CD14-positive monocyte (primary cell): ENCODE results near the gene SH3YL1. TPM values are rescaled to one million over a fixed set of nuclear protein-coding genes. Genes with fewer than 3 reads are reported as not detected.
A peak's percentile ranks its signal among the peaks of the same experiment; 100 is the strongest.

ENCODE experiments used
- DNase-seq, 3 donors: peaks; one replicate each; pipeline ENCODE4 v3.0.0-alpha.2; 2011 to 2022
- H2AFZ ChIP-seq: 2 replicates; pipeline ENCODE4 v1.6.0; 2012; ENCODE audit warnings: mild to moderate bottlenecking, low read depth, low read length, inconsistent platforms; ENCODE audit not compliant: insufficient read depth, poor library complexity, severe bottlenecking
- H3K27ac ChIP-seq, 2 donors: 1 replicate in 1 of 2; 2 replicates in 1 of 2; pipeline ENCODE4 v1.5.1; 2012 to 2013; ENCODE audit warnings: low read length in 2 of 2, control low read depth in 1 of 2, inconsistent platforms in 1 of 2, low read depth in 1 of 2, mild to moderate bottlenecking in 1 of 2
- H3K27me3 ChIP-seq, 2 donors: one replicate each; pipeline versions ENCODE4 v1.6.0 to v1.6.1; 2011 to 2013; ENCODE audit warnings: low read length in 2 of 2; ENCODE audit not compliant: control insufficient read depth in 2 of 2, insufficient read depth in 2 of 2
- H3K36me3 ChIP-seq, 2 donors: replicated peaks in 1 of 2; 1 replicate in 1 of 2; 2 replicates in 1 of 2; pipeline versions ENCODE4 v1.5.1 to v1.6.1; 2012 to 2013; ENCODE audit warnings: low read length in 2 of 2, control low read depth in 1 of 2, inconsistent platforms in 1 of 2, mild to moderate bottlenecking in 1 of 2; ENCODE audit not compliant: insufficient read depth in 2 of 2, control insufficient read depth in 1 of 2
- H3K4me1 ChIP-seq, 2 donors: 1 replicate in 1 of 2; 2 replicates in 1 of 2; pipeline versions ENCODE4 v1.5.1 to v1.6.1; 2012 to 2013; ENCODE audit warnings: low read length in 2 of 2, control low read depth in 1 of 2, inconsistent platforms in 1 of 2, mild to moderate bottlenecking in 1 of 2, moderate library complexity in 1 of 2; ENCODE audit not compliant: insufficient read depth in 2 of 2, control insufficient read depth in 1 of 2
- H3K4me2 ChIP-seq: replicated peaks from 2 replicates; pipeline ENCODE3; 2012; ENCODE audit warnings: low read length, moderate library complexity, mild to moderate bottlenecking; ENCODE audit not compliant: poor library complexity, severe bottlenecking; ENCODE audit errors: extremely low read depth
- H3K4me3 ChIP-seq, 3 experiments: fragments of 200-600 bp in 1 of 3; sonication (generic) in 1 of 3; replicated peaks in 1 of 3; 1 replicate in 2 of 3; 2 replicates in 1 of 3; pipeline ENCODE4 v1.5.1; 2011 to 2013; ENCODE audit warnings: low read length in 3 of 3, mild to moderate bottlenecking in 3 of 3, control low read depth in 2 of 3, low read depth in 2 of 3, inconsistent platforms in 1 of 3, moderate library complexity in 1 of 3
- H3K79me2 ChIP-seq: 2 replicates; pipeline ENCODE4 v1.6.0; 2012; ENCODE audit warnings: mild to moderate bottlenecking, control low read depth, inconsistent platforms, low read length, moderate library complexity; ENCODE audit not compliant: insufficient read depth
- H3K9ac ChIP-seq: 2 replicates; pipeline ENCODE4 v1.6.0; 2017; ENCODE audit warnings: low read length, mild to moderate bottlenecking; ENCODE audit not compliant: insufficient read depth, poor library complexity, severe bottlenecking
- H3K9me3 ChIP-seq, 2 donors: replicated peaks in 1 of 2; 1 replicate in 1 of 2; 2 replicates in 1 of 2; pipeline versions ENCODE4 v1.5.1 to v1.6.1; 2012 to 2013; ENCODE audit warnings: low read length in 2 of 2, control low read depth in 1 of 2; ENCODE audit not compliant: control insufficient read depth in 1 of 2, insufficient read depth in 1 of 2
- H4K20me1 ChIP-seq: 2 replicates; pipeline ENCODE4 v1.6.0; 2012; ENCODE audit warnings: mild to moderate bottlenecking, low read length, control low read depth, moderate library complexity; ENCODE audit not compliant: insufficient read depth
- H3K27ac Mint-ChIP-seq, 7 donors: one replicate each; pipeline ENCODE4 v1.8.0; 2020; ENCODE audit warnings: mild to moderate bottlenecking in 7 of 7, mixed read lengths in 7 of 7, moderate library complexity in 6 of 7, inconsistent platforms in 2 of 7
- H3K27me3 Mint-ChIP-seq, 3 donors: one replicate each; pipeline ENCODE4 v1.8.0; 2021 to 2022; ENCODE audit warnings: low read depth in 3 of 3, mild to moderate bottlenecking in 3 of 3, mixed read lengths in 3 of 3, moderate library complexity in 3 of 3, inconsistent platforms in 1 of 3
- H3K36me3 Mint-ChIP-seq, 2 donors: one replicate each; pipeline ENCODE4 v1.8.0; 2020; ENCODE audit warnings: mixed read lengths in 2 of 2, inconsistent platforms in 1 of 2, mild to moderate bottlenecking in 1 of 2
- H3K4me1 Mint-ChIP-seq: one replicate; pipeline ENCODE4 v1.8.0; 2020; ENCODE audit warnings: mild to moderate bottlenecking, mixed read lengths
- H3K4me3 Mint-ChIP-seq, 2 donors: one replicate each; pipeline ENCODE4 v1.8.0; 2020; ENCODE audit warnings: mild to moderate bottlenecking in 2 of 2, mixed read lengths in 2 of 2, moderate library complexity in 1 of 2
- H3K9me3 Mint-ChIP-seq, 7 donors: one replicate each; pipeline ENCODE4 v1.8.0; 2020 to 2022; ENCODE audit warnings: mixed read lengths in 7 of 7, mild to moderate bottlenecking in 6 of 7, moderate library complexity in 6 of 7, inconsistent platforms in 2 of 7
- WGBS: methylation state at CpG from one replicate; pipeline ENCODE4 v1.1.5; 2013; ENCODE audit warnings: missing lambda C conversion rate; ENCODE audit not compliant: insufficient coverage; 5-methylcytosine and 5-hydroxymethylcytosine counted together
- intact Hi-C, 2 donors: fragments of 100-400 bp; cut with micrococcal nuclease; formaldehyde crosslinking; loops; one replicate each; pipeline versions ENCODE4 v1.15.0 to v1.15.1; 2023
- polyA plus RNA-seq, 3 donors: library from polyadenylated mRNA; depleted of rRNA in 1 of 3; unstranded in 2 of 3; stranded (reverse) in 1 of 3; fragments of 300-500 nt in 2 of 3; fragments of >200 nt in 1 of 3; fragmentation: Illumina TruSeq in 2 of 3; gene quantifications; 1 replicate in 2 of 3; 2 replicates in 1 of 3; pipeline ENCODE4 v1.2.3, GENCODE V29; 2012 to 2021
- TF ChIP-seq, protein P1 (sequence below): fragments of 200-600 bp; IDR thresholded peaks from one replicate; pipeline ENCODE4 v1.8.0; 2022; ENCODE audit warnings: antibody characterized with exemption, mild to moderate bottlenecking

Gene SH3YL1
- polyA plus RNA-seq, 3 donors, result 2.4 to 11.7 (median 4.0) TPM

DNA sequence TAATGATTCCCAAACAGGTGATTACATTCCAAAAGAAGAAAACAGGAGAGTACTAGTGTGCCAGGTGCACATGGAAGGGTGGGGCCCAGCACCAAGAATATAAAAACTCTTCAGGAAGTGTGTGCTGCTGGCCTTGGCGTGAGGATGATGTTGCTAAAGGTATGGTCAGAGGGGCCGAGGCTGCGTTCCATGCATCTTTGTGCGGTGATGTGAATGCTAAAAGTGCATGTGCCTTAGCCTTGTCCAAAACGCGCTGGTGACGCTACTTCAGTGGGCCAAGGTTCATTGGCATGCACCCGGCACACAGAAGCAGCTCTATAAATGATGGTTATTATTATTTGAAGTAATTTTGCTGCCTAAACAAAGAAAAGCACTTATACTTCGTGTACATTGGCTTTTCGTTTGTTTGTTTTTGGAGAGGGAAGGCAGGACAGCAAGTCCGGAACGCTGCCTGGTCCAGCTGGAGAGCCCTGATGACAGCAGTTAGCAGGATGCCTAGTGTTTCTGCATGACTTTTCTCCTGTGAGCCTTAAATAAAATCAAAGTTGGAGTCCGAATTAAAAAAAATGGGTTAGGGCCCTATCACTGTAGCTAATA, 21.2 kb upstream of the SH3YL1 start:
- peaks cover 0 to 10% of the 10 kb centered on the region in 2 donors for H3K4me1 ChIP-seq
- H4K20me1 ChIP-seq, result no peaks in the 10 kb centered on the region
- Mint-ChIP-seq H3K4me3 (peak overlapping the region in 1 of 2 donors; percentile 21), H3K36me3 (peaks cover 28 to 31% of the 10 kb centered on the region in 2 donors), H3K27me3 (peaks cover 28 to 47% (median 30%) of the 10 kb centered on the region in 3 donors), H3K27ac (no peak overlapping the region), H3K4me1 (peaks cover 6% of the 10 kb centered on the region), H3K9me3 (peaks cover 0 to 4% (median 0%) of the 10 kb centered on the region in 7 donors)
- peaks cover 29 to 40% of the 10 kb centered on the region in 2 donors for H3K27me3 ChIP-seq
- no peak for DNase-seq
- TF ChIP-seq, protein P1, sequence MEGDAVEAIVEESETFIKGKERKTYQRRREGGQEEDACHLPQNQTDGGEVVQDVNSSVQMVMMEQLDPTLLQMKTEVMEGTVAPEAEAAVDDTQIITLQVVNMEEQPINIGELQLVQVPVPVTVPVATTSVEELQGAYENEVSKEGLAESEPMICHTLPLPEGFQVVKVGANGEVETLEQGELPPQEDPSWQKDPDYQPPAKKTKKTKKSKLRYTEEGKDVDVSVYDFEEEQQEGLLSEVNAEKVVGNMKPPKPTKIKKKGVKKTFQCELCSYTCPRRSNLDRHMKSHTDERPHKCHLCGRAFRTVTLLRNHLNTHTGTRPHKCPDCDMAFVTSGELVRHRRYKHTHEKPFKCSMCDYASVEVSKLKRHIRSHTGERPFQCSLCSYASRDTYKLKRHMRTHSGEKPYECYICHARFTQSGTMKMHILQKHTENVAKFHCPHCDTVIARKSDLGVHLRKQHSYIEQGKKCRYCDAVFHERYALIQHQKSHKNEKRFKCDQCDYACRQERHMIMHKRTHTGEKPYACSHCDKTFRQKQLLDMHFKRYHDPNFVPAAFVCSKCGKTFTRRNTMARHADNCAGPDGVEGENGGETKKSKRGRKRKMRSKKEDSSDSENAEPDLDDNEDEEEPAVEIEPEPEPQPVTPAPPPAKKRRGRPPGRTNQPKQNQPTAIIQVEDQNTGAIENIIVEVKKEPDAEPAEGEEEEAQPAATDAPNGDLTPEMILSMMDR, result no peak
- H3K27ac ChIP-seq, result no peak overlapping the region
- peaks cover 0 to 17% of the 10 kb centered on the region in 2 donors for H3K9me3 ChIP-seq
- 93% methylated on average over 10 of the region's 13 CpGs for WGBS
- H3K36me3 ChIP-seq, result peaks cover 21 to 24% of the 10 kb centered on the region in 2 donors
- H3K4me2 ChIP-seq, result no peak overlapping the region
- H3K9ac ChIP-seq, result no peak overlapping the region
- no peak overlapping the region for H3K4me3 ChIP-seq
- no peaks in the 10 kb centered on the region for H3K79me2 ChIP-seq
- intact Hi-C loops, result loop anchor here in 1 of 2 donors (5.0 kb wide), 1 partner anchor 178 kb away; no protein-coding TSS in a partner anchor
- H2AFZ ChIP-seq, result no peak overlapping the region

DNA sequence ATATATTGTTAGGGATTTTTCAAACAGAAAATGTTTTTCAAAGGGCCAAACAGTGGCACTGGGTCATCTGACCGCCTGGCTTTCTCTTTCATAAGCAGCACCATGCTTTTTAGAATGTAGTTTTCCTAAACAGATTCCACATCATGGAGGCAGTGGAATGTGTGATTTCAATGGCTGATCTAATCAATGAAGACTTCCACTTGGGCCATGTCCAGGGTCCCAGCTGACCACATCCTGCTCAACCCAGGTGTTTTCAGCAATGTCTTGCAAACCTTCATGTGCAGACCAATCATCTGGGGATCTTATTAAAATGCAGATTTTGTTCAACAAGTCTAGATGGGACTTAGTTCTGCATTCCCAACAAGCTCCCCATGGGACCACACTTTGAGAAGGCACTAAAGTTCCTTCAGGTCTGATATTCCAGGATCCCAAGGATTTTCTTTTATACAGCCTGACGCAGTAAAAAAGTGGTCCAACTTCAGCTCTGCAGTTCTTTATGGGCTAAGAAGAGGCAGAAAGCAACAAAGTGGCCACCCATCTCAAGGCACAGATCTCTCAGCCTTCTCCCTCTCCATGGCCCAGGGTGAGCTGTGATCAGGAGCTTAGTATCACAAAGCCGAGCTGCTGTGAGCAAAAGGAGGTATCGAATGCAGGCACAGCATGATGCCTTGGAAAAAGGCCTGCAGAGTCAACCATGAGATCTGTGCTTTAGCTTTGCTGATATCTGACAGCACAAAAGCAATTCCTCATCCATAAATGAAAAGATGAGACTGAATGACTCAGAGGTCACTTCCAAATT, 20.4 kb upstream of the SH3YL1 start:
- peaks cover 29 to 32% of the 10 kb centered on the region in 2 donors for H3K36me3 ChIP-seq
- intact Hi-C loops, result no loop called here
- H3K27me3 Mint-ChIP-seq, result peaks cover 21 to 39% (median 22%) of the 10 kb centered on the region in 3 donors
- H3K27ac Mint-ChIP-seq, result no peak overlapping the region
- DNase-seq, result no peak
- H3K4me1 ChIP-seq, result peaks cover 0 to 2% of the 10 kb centered on the region in 2 donors
- no peaks in the 10 kb centered on the region for H3K79me2 ChIP-seq
- H3K9me3 ChIP-seq, result peaks cover 0 to 9% of the 10 kb centered on the region in 2 donors
- H3K9ac ChIP-seq, result no peak overlapping the region
- peaks cover 35 to 38% of the 10 kb centered on the region in 2 donors for H3K36me3 Mint-ChIP-seq
- no peak overlapping the region for H2AFZ ChIP-seq
- no peaks in the 10 kb centered on the region for H3K4me1 Mint-ChIP-seq
- H3K4me3 Mint-ChIP-seq, result no peak overlapping the region
- peaks cover 0 to 4% (median 0%) of the 10 kb centered on the region in 7 donors for H3K9me3 Mint-ChIP-seq
- TF ChIP-seq, protein P1, result no peak
- no peaks in the 10 kb centered on the region for H4K20me1 ChIP-seq
- no peak overlapping the region for H3K4me2 ChIP-seq
- H3K4me3 ChIP-seq, result no peak overlapping the region
- no CpG with 5 or more reads among the region's 4 CpGs for WGBS
- no peak overlapping the region for H3K27ac ChIP-seq
- peaks cover 21 to 32% of the 10 kb centered on the region in 2 donors for H3K27me3 ChIP-seq
